Neural progenitor cell (in vitro differentiated cells): Measurements from ENCODE around the gene ADAMTS14. TPM values are rescaled to one million over a fixed set of nuclear protein-coding genes. Genes with fewer than 3 reads are reported as not detected.

Experiments used
- DNase-seq: peaks from one replicate; pipeline ENCODE4 v3.0.0-alpha.2; 2016; ENCODE audit warnings: low spot score
- H2AFZ ChIP-seq: fragments of 200-600 bp; sonication (generic); replicated peaks from 2 replicates; pipeline ENCODE4 v1.6.1; 2016; ENCODE audit warnings: antibody characterized with exemption
- H3F3A ChIP-seq: fragments of 200-600 bp; sonication (generic); 2 replicates; pipeline ENCODE4 v1.6.1; 2016; ENCODE audit warnings: antibody characterized with exemption, low read depth
- H3K27ac ChIP-seq: fragments of 200-600 bp; sonication (generic); 2 replicates; pipeline ENCODE4 v1.5.1; 2016; ENCODE audit warnings: mild to moderate bottlenecking
- H3K27me3 ChIP-seq: fragments of 200-600 bp; sonication (generic); 2 replicates; pipeline ENCODE4 v1.6.1; 2016; ENCODE audit warnings: mild to moderate bottlenecking, moderate library complexity
- H3K36me3 ChIP-seq: fragments of 200-600 bp; sonication (generic); 2 replicates; pipeline ENCODE4 v1.5.1; 2016
- H3K4me1 ChIP-seq: fragments of 200-600 bp; sonication (generic); 2 replicates; pipeline ENCODE4 v1.6.1; 2016; ENCODE audit warnings: mixed run types
- H3K4me2 ChIP-seq: fragments of 200-600 bp; sonication (generic); 2 replicates; pipeline ENCODE4 v1.6.1; 2016
- H3K4me3 ChIP-seq: fragments of 200-600 bp; sonication (generic); 2 replicates; pipeline ENCODE4 v1.5.1; 2016
- H3K79me2 ChIP-seq: fragments of 200-600 bp; sonication (generic); 2 replicates; pipeline ENCODE4 v1.6.1; 2016; ENCODE audit warnings: low read depth
- H3K9ac ChIP-seq: fragments of 200-600 bp; sonication (generic); 2 replicates; pipeline ENCODE4 v1.6.1; 2016
- H3K9me3 ChIP-seq: fragments of 200-600 bp; sonication (generic); 2 replicates; pipeline ENCODE4 v1.5.1; 2016; ENCODE audit warnings: low read depth
- H4K20me1 ChIP-seq: fragments of 200-600 bp; sonication (generic); 2 replicates; pipeline ENCODE4 v1.6.1; 2016; ENCODE audit warnings: low read depth
- H3K27ac Mint-ChIP-seq: 3 replicates; pipeline ENCODE4 v1.8.0; 2021; ENCODE audit warnings: mixed read lengths
- H3K27me3 Mint-ChIP-seq: 2 replicates; pipeline ENCODE4 v1.8.0; 2022; ENCODE audit warnings: low read depth, mild to moderate bottlenecking, inconsistent platforms, moderate library complexity, mixed read lengths; ENCODE audit not compliant: insufficient read depth
- H3K36me3 Mint-ChIP-seq: 3 replicates; pipeline ENCODE4 v1.8.0; 2021; ENCODE audit warnings: mixed read lengths
- H3K4me1 Mint-ChIP-seq: 3 replicates; pipeline ENCODE4 v1.8.0; 2021; ENCODE audit warnings: mixed read lengths
- H3K4me3 Mint-ChIP-seq: 3 replicates; pipeline ENCODE4 v1.8.0; 2021; ENCODE audit warnings: mild to moderate bottlenecking, moderate library complexity, mixed read lengths
- H3K9me3 Mint-ChIP-seq: 3 replicates; pipeline ENCODE4 v1.8.0; 2020; ENCODE audit warnings: mixed read lengths
- CTCF ChIP-seq: fragments of 200-600 bp; sonication (generic); IDR thresholded peaks from 2 replicates; pipeline ENCODE4 v1.5.1; 2017; ENCODE audit warnings: antibody characterized with exemption, mild to moderate bottlenecking
- EZH2 ChIP-seq: fragments of 200-600 bp; sonication (generic); IDR thresholded peaks from 2 replicates; pipeline ENCODE4 v1.6.1; 2017; ENCODE audit warnings: antibody characterized with exemption, mild to moderate bottlenecking, moderate library complexity
- EZH2phosphoT487 ChIP-seq: fragments of 200-600 bp; sonication (generic); IDR thresholded peaks from 2 replicates; pipeline ENCODE4 v1.6.1; 2017; ENCODE audit warnings: antibody characterized with exemption
- total RNA-seq: library from RNA; depleted of rRNA; stranded (reverse); fragments of >200 nt; gene quantifications from 2 replicates; pipeline ENCODE4 v1.2.3, GENCODE V29; 2015; ENCODE audit warnings: low replicate concordance

The ADAMTS14 gene
- total RNA-seq, 1 donor from 2014 or later = not detected

DNA sequence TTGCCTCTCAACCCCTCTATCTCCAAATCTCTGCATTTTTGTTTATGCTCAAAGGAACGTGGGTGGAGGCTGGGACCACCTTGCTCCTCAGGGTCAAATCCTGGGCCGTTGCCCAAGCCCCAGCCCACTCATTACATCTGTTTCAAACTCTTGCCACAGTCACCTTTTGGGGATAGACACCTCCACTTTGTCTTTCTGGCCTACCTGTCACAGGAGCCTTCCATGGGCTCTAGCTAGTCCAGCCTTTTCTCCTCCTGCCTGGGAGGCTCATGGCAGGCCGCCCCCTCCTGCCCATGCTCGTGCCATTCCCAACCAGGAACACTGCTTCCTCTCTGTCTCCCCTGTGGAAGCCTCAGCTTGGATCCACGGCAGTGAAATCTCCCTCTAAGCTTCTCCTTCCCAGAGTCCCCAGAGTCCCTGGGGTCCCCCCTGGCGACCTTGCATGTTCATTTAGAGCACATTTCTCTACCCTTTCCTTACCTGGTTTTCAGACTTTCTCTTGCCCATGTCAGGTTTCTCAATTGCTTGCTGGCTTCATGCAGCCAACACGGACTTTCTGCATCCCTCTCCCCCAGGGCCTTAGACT, 2.5 kb upstream of the ADAMTS14 start:
- H4K20me1 ChIP-seq = no peaks in the 10 kb centered on the region
- peak overlapping the region; percentile 52 for H3K27ac Mint-ChIP-seq
- TF ChIP-seq EZH2 (no peak), CTCF (no peak), EZH2phosphoT487 (no peak)
- no peak overlapping the region for H2AFZ ChIP-seq
- H3K9ac ChIP-seq = no peak overlapping the region
- H3K4me1 ChIP-seq = peaks cover 11% of the 10 kb centered on the region
- no peak for DNase-seq
- no peaks in the 10 kb centered on the region for H3K9me3 ChIP-seq
- peaks cover 35% of the 10 kb centered on the region for H3K27me3 Mint-ChIP-seq
- H3K36me3 ChIP-seq = no peaks in the 10 kb centered on the region
- H3K4me3 ChIP-seq = no peak overlapping the region
- H3F3A ChIP-seq = peaks cover 9% of the 10 kb centered on the region
- peaks cover 31% of the 10 kb centered on the region for H3K4me1 Mint-ChIP-seq
- H3K36me3 Mint-ChIP-seq = no peaks in the 10 kb centered on the region
- H3K4me3 Mint-ChIP-seq = no peak overlapping the region
- peaks cover 2% of the 10 kb centered on the region for H3K9me3 Mint-ChIP-seq
- no peak overlapping the region for H3K27ac ChIP-seq
- no peaks in the 10 kb centered on the region for H3K79me2 ChIP-seq
- H3K4me2 ChIP-seq = no peak overlapping the region
- peaks cover 36% of the 10 kb centered on the region for H3K27me3 ChIP-seq

GRCh38 chr10:70671619-70672164, 614 bp upstream of the ADAMTS14 start:
- Histone ChIP-seq H3K27me3 (peaks cover 37% of the 10 kb centered on the region), H3K36me3 (no peaks in the 10 kb centered on the region), H2AFZ (peak overlapping the region; percentile 81), H4K20me1 (no peaks in the 10 kb centered on the region), H3K4me2 (peak overlapping the region; percentile 92), H3K79me2 (no peaks in the 10 kb centered on the region), H3K27ac (no peak overlapping the region), H3K4me1 (peaks cover 7% of the 10 kb centered on the region), H3K4me3 (peak overlapping the region; percentile 51), H3K9ac (no peak overlapping the region), H3F3A (peaks cover 9% of the 10 kb centered on the region), H3K9me3 (no peaks in the 10 kb centered on the region)
- no peak for DNase-seq
- no peak overlapping the region for H3K27ac Mint-ChIP-seq
- TF ChIP-seq CTCF = no peak
- TF ChIP-seq EZH2 = no peak
- no peak for TF ChIP-seq EZH2phosphoT487
- peaks cover 39% of the 10 kb centered on the region for H3K27me3 Mint-ChIP-seq
- peaks cover 30% of the 10 kb centered on the region for H3K4me1 Mint-ChIP-seq
- H3K9me3 Mint-ChIP-seq = peaks cover 2% of the 10 kb centered on the region
- peak overlapping the region; percentile 78 for H3K4me3 Mint-ChIP-seq
- no peaks in the 10 kb centered on the region for H3K36me3 Mint-ChIP-seq

DNA sequence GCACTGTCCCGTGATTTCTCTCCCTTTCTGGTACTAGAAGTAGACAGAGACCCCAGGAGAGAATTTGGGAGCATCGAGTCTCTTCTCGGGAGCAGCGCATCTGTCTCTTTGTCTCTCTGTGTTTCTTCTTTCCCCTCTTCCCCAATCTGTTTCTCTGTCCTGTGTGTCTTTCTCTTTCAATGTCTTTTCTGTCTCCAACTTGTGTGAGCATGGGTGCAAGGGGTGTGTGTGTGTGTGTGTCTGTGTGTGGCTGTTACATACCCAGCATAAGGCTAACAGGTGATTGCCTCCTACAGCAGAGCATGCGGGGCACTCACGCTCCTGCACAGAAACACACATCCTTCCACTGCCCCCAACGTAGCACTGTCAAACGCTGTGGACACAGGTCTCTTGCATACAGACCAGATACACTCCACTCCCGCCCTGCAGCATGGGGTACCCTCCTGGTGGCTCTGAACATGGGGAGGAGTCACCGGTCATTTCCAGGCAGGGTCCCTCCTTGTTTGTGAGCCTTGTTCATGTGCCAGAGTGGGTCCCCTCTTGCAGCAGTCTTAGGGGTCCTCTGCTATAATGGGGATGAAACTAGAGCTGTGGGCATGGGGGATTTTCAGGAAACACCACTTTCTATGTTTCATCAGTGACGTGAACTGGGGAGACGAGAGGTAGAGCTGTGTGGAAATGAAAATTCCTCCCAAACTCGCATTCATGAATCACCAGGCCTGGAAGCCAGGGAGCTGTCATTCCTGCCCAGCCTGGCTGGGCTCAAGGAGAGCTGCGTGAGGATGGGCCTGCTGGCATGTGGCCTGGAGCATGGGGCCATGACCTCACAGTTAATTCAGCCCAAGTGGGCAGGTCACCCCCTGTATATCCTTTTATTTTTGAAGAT, 980 bp downstream of the ADAMTS14 start:
- H3K27ac Mint-ChIP-seq = no peak overlapping the region
- no peak for DNase-seq
- Histone ChIP-seq H3K27ac (no peak overlapping the region), H3K9me3 (no peaks in the 10 kb centered on the region), H3K4me1 (peaks cover 7% of the 10 kb centered on the region), H3K4me2 (peak overlapping the region; percentile 92), H3K36me3 (no peaks in the 10 kb centered on the region), H4K20me1 (no peaks in the 10 kb centered on the region), H3K79me2 (no peaks in the 10 kb centered on the region), H2AFZ (peak overlapping the region; percentile 86), H3F3A (peaks cover 9% of the 10 kb centered on the region), H3K27me3 (peaks cover 37% of the 10 kb centered on the region), H3K4me3 (peak overlapping the region; percentile 51), H3K9ac (no peak overlapping the region)
- peaks cover 37% of the 10 kb centered on the region for H3K4me1 Mint-ChIP-seq
- H3K4me3 Mint-ChIP-seq = peak overlapping the region; percentile 77
- H3K27me3 Mint-ChIP-seq = peaks cover 36% of the 10 kb centered on the region
- no peaks in the 10 kb centered on the region for H3K36me3 Mint-ChIP-seq
- TF ChIP-seq EZH2phosphoT487 = no peak
- TF ChIP-seq CTCF = no peak
- no peak for TF ChIP-seq EZH2
- peaks cover 2% of the 10 kb centered on the region for H3K9me3 Mint-ChIP-seq
